Measurements from ENCODE around the gene SCN5A. TPM values are rescaled to one million over a fixed set of nuclear protein-coding genes. Genes with fewer than 3 reads are reported as not detected.

SCN5A gene
- total and polyA plus RNA-seq, 2 of the 8 experiments (the other 6 are each of a cell fraction or from before 2014, with no cell fraction given) = 4.8 to 11.4 TPM

DNA sequence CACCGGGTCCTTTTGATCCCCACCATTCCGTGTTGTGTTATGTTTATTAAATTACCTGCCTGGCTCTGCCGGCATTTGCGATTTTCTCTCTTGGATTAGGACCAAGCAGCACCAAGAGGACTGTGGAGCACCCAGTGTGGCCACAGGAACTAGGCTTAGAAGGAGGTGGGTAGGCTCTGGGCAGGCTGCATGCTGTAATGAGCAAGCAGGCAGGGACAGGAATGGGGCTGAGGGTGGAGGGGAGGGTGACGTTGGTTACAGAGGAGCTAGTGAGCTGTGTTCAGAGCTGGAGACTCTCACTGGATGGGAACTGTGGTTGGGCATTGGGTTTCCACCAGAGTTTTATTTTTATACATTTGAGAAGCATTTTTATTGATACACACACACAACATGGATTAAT, 7.9 kb upstream of the SCN5A start (continued):
- TF ChIP-seq, protein P1, sequence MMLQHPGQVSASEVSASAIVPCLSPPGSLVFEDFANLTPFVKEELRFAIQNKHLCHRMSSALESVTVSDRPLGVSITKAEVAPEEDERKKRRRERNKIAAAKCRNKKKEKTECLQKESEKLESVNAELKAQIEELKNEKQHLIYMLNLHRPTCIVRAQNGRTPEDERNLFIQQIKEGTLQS (IDR thresholded peaks at IDR 0.05; ENCODE audit: insufficient read depth, low read depth, low read length) = no peak
- no peak for TF ChIP-seq HDAC6 (IDR thresholded peaks at IDR 0.05; ENCODE audit: low read depth, low read length)
- no peak for TF ChIP-seq GTF2F1 (IDR thresholded peaks at IDR 0.05; ENCODE audit: borderline replicate concordance, low read depth, low read length)
- TF ChIP-seq, protein P2, sequence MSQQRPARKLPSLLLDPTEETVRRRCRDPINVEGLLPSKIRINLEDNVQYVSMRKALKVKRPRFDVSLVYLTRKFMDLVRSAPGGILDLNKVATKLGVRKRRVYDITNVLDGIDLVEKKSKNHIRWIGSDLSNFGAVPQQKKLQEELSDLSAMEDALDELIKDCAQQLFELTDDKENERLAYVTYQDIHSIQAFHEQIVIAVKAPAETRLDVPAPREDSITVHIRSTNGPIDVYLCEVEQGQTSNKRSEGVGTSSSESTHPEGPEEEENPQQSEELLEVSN (IDR thresholded peaks at IDR 0.05) = no peak
